Measurements from ENCODE around the gene PPP6R2.

PPP6R2 gene

DNA sequence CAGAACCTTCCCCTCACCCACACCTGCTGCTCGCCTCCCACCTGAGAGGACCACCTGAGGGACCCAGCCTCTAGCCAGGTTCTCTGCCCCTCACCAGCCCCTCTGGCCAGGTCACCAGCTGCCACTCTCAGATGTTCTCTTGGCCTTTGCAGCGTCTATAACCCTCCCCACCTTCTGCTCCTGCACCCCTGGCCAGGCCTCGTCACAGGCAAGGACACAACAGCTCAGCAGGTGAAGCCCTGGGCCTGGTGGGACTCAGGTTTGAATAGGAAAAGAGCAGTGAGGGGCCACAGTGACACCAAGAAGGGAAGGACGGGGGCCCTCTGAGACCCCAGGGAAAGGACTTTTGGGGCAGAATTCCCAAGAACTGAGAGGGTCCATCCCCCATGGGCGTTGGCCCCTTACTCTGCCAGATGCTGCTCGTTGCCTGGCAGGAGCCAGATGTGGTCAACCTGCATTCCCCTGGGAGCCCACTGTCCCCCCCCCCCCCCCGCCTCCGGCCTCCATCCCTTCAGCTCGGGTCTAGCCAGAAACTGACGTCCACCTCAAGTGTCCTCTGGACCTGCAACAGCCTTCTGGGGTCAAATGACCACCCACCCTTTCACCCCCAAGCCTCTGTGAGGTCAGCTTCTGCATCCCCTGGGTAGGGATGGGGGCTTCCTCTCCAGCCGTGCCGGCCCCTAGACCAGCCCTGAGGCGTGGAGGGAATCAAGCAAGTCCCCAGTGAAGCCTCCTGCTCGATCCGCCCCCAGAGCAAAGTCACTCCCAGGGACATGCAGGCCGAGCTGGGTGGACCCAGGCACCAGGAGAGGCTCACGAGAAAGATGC is 103.0 kb downstream of the PPP6R2 start:
- no peak for DNase-seq (ENCODE audit: low spot score)

DNA sequence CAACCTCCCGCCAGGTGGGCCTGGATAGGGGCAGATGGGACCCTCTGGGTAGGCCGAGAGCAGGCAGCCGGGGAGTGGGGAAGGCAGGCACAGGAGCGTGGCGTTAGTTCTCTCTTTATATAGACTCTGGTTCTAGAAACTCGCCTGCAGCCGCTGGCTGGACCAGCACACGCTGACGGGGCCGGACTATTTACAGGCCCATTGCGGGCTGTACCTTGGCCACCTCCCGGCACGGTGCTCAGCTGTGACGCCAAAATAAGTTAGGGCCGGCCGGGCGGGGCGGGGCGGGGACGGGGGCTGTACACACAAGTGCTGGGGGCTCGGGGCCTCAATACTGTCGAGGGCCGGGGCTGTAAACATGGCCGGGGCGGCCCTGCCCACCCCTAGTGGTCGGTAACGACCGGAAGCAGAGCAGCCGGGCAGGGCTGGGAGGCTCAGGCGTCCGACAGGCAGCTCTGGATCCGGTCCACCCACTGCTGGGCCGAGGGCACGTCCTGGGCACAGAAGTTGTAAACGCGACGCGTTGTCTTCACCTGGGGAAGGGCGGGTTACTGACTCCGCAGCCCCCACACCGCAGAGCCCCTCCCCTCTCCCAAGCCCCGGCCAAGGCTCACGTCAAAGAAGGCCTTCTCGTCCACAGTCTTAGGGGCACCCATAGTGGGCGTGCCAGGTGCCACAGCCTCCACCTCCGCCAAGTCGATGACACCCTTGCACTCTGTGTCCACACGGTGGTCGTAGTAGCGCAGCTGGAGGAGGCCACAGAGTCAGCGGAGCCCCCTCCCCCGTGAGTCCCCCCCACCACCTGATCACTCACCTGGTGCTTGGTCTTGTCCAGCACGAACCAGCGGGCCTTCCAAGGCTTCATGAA is 103.8 kb downstream of the PPP6R2 start:
- DNase-seq (ENCODE audit: low spot score) = no peak

DNA sequence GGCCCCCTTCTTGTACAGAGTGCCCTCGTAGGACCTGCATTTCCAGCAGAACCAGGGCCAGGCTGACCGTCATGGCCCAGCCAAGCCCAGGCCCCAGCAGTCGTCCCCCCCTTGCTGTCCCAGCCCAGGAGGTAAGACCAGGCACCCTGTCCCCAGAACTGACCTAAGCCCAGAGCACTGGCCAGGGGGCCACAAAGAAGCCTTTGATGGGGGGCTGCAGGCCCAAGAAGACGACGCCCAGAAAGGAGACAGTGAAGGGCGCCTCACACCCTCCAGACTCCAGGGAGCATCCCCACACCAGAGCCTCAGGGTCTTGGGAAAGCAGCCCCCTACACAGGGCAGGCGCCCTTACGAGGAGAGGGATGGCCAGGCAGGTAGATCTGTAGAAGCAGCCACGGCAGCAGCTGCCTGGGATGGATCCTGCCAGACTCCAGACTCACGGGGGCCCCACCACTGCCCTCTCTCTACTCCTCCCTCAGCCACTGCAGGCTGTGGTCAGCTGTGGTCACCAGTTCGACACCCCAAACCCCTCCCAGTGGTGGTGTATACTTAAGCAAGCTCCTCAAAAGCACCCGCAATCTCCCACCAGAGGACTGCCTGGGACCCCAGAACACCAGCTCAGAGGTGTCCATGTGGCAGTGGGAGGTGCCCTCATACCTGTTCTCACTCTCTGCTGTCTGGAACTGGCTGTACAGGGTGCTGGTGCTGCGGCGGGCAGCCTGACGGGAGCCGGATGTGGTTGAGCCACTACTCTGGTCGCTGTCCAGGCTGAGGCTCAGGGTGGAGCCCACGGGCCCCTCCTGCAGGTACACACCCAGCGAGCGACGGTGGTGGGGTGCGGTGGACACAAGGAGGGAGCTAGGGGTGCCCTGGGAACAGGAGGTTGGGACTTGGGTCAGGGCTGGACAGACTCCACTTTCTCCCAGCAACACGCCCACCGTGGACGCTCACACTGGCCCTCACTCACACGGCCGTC is 104.7 kb downstream of the PPP6R2 start:
- DNase-seq (ENCODE audit: low spot score) = no peak

DNA sequence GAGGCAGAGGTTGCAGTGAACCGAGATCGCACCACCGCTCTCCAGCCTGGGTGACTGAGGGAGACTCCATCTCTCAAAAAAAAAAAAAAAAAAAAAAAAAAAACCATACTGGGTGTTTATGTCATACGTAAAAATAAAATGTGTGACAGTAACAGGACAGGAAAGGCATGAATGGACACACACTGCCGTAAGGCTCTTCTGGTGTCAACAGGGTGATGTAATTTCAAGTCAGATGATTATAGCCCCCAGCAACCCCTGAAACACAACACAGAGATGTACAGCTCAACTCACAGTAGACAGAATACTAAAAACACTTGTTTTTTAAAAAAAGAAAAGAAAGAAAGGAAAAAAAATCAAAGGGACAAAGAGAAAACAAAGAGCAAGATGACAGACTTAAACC is 109.5 kb downstream of the PPP6R2 start:
- DNase-seq (ENCODE audit: low spot score) = no peak

DNA sequence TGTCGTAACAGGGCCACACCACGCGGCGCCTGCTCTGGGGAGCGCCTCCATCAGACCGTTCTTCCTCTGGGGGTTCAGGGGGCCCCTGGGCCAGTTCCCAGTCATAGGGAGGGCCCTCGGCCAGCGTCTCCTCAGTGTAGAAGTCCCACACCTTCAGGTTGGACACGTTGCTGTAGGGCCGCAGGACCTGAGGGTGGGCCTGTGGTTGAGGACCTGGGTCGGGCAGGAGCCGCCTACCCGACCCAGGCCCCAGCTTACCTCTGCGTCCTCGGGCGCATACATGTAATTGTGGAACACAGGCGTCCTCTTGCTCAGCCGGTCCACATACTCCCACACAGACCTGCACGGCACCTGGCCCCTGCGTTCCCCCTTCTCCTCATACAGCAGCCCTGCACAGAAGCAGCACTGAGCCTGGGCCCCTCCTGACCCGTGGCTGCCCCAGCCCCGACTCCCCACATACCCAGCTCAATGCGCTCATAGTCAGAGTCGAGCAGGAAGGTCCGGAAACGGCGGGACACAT is 111.5 kb downstream of the PPP6R2 start:
- no peak for DNase-seq (ENCODE audit: low spot score)

DNA sequence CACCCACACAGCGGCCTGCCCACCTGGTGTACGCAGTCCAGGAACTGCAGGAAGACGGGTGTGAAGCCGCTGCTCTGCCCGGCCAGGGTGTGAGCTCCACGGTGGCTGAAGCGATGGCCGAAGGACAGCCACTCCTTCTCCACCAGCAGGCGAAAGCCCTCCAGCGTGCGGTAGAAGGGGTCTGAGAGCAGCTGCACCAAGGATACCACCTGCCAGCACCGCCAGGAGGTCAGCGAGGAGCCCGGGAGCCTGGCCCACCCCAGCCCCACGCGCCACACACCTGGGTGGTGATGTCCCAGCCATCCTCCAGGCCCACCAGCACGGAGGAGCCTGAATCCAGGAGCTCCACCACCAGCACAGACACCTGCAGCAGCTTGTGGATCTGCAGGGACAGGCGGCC is 112.1 kb downstream of the PPP6R2 start:
- DNase-seq (ENCODE audit: low spot score) = no peak

DNA sequence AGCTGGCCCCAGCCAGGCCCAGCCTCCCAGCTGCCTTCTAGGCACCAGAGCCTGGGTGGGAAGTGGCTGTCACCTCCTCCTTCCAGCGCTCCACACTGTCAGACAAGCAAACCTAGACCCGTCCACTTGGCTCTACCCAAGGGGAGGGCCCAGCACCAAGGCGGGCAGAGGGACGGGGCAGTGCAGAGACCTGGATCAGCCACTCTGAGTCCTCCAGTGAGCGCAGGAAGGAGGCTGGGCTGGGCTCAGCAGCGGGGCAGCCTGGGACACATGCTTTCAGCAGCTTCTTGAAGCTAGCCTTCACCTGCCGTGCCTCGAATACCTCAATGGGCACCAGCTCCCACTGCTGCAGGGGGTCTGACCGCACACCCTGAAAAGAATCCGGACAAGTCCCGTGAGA is 112.9 kb downstream of the PPP6R2 start:
- no peak for DNase-seq (ENCODE audit: low spot score)

DNA sequence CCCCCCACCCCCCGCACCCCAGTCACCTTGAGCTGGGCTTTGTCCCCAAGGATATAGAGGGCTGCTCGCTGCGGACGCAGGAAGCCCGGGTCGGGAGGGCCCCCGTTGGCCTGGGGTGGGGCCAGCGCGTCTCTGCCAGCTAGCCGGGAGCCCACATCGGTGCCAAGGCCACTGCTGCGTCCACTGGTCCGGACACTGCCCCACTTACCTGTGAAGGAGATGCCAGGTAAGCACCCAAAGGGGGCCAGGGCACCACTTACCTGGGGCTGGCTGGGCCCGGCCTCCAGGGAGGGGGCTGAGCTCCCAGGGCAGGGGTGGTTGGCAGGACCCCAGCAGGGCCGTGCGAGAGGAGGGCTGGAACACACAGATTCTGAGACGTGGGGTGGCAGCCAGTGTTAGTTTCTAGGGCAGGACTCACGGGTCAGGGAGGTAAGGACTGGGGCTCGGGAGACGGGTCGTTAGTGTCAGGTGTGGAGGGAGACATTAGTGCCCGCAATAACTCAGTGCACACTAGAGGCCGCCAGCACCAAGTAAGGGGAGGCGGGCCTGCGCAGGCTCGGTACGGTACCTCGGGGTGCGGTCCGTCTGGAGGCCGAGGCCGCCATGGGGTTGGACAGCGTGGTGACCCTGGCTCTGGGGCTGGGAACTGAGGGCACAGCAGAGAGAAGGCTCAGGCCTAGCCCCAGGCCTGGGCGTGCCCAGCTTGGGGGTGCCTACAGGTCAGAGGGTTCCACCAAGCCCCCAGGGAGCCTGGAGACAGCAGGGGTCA is 113.5 kb downstream of the PPP6R2 start:
- DNase-seq (ENCODE audit: low spot score) = no peak

DNA sequence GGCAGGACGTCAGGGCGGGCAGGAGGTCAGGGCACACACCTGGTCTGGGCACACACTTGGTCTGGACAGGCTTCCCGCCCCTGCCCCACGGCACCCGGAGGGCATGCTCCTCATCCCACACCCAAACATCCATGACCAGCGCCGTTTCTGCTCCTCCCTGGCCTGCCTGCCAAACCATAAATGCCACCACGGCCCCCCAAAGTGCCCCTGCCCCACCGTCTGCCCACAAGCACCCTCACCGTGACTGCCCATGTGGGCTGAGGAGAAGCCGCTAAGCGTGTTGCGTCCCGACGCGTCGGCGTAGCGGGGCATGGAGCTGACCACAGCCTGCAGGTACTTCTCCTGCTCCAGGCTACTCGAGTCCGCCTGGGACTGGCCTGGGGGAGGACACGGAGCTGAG is 115.9 kb downstream of the PPP6R2 start:
- DNase-seq (ENCODE audit: low spot score) = no peak

DNA sequence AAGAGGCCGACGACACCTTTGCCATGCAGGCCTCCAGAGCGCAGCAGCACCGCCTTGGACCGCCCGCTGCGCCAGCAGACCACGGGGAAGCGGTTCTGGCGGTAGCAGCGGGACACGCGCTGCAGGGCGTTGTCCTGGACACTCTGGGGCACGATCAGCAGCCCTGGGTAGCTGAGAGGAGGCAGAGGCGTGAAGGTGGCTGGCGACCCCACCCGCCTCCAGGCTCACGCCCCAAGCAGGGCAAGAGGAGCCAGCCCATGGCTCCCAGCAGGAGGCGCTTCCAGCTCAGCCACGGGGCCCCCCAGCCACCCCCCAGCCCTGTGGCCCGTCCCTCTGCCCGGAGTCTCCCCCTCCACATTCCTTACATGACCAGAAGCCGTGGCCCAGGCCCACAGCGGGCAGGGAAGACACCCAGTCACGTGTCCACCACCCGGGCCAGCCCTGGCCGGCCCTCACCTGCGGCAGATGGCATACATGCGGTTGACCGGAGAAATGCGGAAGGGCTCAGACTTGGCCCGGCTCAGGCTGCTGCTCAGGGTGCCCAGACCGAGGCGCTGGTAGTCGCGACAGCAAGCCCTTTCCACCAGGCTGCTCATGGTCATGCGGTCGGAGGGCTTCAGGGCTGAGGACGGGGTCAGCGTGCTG is 116.5 kb downstream of the PPP6R2 start:
- no peak for DNase-seq (ENCODE audit: low spot score)

DNA sequence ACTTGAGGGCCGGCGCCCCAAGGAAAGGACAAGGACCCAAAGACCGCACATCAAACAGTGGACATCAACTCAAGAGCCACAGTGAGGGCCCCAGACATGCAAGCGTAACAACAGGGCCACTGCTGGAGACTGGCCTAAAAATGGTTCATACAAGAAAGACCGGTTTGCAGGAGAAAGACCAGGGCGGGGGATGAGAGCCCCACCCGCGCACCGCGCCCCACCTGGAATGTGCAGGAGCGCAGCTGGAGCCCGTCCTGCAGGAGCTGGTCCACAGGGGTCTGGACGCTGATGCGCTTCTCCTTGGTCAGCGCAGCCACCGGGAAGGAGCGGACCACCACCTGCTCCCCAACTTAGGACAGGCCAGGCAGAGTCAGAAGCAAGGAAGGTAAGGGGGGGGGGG is 117.8 kb downstream of the PPP6R2 start:
- DNase-seq (ENCODE audit: low spot score) = no peak

DNA sequence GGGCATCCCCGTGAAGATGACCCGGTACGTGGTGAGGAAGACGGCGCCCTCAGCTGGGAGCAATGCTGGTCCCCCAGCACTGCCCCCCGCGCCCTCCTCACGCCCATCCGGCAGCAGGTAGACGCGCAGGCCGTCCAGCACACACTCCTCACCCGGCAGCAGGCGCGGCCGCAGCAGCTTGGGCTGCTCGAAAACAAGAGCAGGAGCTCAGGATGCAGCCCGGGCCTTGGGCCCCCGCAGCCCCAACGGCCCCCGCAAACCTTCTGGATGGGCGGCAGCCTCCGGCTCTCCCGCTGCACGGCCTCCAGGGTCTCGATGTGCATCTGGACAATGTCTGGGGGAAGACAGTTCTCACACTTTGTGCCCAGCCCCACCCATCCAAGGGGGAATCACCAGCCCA is 118.4 kb downstream of the PPP6R2 start:
- no peak for DNase-seq (ENCODE audit: low spot score)

DNA sequence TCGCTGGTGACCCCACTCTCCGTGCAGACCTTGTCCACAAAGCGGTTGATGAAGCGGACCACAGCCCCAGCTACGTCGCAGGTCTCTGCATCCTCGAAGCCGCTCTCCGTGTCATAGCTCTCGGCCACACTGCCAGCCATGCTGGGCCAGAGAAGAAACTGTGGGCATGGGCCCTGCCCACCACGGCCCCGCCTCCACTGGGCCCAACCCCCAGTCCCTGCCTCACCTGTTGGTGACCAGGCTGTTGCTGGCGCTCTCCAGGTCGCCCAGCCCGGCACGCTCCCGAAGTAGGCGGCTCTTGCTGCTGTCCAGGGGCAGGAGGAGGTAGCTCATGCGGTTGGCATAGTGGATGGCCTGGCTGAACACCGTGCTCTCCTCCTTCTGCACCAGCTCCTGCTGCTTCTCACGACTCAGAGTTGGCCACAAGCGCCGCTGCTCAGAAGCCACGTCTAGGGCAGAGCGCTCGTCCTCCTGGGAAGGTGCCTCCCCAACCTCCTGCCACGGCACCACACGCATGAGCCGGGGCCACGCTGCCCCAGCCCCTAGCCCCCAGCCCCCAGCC is 118.9 kb downstream of the PPP6R2 start:
- DNase-seq (ENCODE audit: low spot score) = no peak

DNA sequence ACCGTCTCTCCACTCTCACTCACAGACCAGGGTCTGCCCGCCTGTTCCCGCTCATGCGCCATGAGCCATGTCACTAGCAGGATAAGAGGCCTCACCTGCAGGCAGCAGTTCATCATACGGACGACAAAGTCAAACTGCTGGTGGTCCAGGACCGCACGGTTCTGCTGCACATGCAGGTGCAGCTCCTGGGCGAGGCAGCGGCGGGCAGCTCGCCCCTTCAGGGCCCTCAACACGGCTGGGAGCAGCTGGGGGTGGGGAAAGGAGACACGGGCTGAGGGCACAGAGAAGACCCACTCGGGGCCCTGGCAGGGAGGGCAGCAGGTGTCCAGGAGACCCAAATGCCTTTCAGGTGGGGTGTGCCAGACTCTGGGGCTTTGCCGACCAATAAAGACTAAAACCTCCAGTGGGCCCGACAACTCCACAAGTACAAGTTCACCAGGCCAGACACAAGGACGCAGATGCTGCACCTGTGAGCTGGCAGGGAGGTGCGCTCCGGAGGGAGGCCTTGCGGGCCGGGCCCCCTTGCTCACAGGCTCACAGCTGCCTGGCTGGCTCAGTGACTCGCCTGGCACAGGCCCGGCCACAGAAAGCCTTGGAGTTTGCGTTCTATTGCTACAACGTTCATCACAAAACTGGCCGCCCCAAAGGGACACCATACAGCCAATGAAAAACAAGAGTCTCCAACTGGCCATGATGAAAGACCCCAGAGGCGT is 120.2 kb downstream of the PPP6R2 start:
- DNase-seq (ENCODE audit: low spot score) = no peak

DNA sequence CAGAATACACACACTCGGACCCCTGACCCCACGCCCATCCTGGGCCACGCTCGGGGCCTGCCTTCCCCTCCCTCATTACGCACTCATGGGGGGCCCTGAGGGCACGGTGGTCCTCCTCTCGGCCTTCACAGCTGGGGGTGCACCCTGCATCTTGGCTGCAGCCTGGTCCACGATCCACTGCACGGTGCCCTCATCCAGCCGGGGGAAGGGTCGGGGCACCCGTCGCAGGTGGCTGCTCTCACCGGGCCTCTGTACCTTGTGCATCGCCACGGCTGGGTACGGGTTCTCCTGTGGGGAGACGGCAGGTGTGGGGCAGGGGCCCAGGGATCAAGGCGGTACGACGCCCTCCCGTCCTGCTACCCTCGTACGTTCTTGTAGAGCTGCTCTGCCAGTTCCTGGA is 121.3 kb downstream of the PPP6R2 start:
- DNase-seq (ENCODE audit: low spot score) = no peak

DNA sequence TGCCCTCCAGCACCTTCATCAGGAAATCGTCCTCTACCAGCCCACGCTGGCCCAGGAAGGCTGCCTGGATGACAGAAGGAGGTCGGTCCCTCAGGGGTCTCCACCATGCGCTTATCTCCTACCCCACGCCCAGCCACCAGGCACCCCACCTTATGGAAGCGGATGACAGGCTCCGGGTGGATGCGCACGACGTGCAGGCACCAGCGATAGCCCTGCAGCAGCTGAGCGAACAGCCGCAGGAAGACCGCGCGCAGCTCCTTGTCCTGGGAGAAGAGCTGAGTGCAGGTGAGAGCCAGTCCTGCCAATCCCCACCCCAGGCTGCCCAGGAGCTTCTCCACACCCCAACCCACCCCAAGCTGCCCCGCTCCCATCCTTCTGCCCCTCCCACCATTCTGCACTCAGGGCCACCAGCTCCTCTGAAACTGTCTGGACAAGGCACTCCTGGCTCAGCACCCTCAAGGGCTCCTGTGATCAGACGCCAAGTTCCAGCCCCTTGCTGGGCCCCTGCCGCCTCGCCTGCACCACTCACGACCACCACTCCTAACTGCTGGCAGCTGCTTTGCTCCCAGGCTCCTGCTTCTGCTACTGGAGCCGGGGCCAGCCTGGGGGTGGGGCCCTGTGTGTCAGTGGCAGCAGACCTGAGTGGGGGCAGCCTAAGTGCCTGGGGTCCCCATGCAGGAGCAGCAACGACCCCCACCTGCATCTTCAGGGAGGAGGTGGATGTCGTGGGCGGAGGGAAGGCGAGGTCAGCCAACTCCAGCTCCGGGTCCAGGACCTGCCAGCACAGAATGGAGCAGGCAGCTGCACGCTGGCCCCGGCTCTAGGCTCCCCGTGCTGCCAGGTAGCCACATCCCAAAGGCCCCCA is 122.2 kb downstream of the PPP6R2 start:
- DNase-seq (ENCODE audit: low spot score) = no peak

DNA sequence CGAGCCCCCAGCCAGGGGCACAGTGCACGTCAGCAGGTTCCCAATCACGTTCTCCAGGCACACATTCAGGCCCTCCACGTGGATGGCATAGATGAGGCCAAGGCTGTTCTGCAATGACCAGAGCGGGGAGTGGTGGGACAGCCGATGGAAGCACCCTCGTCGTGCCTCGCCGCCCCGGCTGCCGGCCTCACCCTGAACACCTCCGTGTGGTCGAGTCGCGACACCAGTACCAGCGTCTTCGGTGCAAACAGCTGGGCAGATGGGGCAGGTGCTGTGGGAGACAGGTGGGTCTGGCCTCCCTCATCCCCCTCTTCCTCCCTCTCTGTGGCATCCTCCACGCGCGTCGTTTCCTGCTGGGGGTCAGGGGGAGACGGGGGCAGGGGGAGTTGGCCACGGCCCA is 124.2 kb downstream of the PPP6R2 start:
- no peak for DNase-seq (ENCODE audit: low spot score)

DNA sequence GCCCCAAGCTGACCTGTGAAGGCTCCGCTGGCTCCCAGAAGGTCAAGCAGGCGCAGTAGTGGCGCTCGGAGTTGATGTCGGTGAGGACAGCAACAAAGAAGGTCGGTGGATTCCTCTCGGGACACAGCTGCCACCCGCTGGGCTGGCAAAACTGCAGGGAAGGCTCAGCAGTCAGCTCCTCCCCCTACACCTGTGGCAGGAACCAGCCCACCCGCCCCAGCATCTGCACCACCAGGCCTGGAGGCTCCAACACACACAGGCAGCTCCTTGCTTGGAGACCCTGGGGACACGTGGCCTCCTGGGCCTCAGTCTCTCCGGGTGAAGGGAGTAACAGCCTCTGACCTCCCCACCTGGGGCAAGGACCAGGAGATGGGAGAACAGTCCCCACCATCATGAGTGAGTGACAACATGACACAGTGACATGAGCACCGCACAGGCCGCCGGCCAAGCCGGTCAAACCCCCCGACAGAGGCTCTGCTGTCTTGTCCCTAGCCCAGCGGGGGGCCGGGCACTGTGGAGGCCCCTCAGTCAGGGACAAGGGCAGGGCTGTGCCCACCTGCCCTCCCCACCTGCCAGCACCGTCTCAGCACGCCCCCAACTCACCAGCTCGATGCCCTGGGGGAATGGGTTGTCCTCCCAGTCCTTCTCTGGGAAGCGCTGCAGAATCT is 124.8 kb downstream of the PPP6R2 start:
- DNase-seq (ENCODE audit: low spot score) = no peak
